GM21423 (cell line): ENCODE data around the gene CTNNAL1.

Experiments used
- ATAC-seq: cut with Tn5 transposase; IDR thresholded peaks from one replicate; pipeline ENCODE4 v1.9.1; 2021; ENCODE audit warnings: mild to moderate bottlenecking, moderate library complexity; ENCODE audit not compliant: unreplicated experiment

The CTNNAL1 gene

DNA sequence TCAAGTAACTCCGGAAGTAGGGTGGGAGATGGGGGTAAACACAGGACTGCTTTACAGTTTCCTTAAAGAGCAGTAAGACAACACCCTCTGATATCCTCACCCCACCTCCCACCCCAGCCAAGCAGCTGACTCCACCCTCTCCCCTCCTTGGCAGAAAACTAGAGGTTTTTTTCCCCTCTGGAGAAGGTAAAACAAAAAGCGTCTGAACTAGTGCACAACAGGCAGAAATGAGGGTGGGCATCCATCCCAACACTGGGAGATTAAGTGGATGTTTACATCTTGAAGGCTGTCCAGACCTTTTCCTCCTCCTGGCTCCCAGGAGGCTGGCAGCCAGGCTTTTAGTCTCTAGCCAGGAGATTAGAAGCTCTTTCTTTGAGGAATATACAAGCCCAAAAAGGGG, 13.9 kb upstream of the CTNNAL1 start:
- no peak for ATAC-seq

DNA sequence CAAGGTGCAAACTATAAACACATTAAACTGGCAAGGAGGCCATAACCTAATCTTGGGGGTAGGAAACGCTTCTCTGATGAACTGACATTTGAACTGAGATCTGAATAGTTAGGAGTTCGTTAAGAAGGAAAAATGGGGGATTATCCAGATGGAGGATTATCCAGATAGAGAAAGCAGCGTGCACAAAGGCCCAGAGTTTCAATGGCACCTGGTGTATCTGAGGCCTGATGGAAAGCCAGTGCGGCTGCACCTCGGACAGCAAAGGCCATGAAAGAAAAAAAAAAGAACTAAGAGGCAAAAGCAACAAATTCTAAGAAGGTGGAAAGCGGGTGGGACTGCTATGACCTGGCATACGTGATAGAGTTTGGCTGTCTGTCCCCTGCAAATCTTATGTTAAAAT, 13.0 kb upstream of the CTNNAL1 start:
- no peak for ATAC-seq

DNA sequence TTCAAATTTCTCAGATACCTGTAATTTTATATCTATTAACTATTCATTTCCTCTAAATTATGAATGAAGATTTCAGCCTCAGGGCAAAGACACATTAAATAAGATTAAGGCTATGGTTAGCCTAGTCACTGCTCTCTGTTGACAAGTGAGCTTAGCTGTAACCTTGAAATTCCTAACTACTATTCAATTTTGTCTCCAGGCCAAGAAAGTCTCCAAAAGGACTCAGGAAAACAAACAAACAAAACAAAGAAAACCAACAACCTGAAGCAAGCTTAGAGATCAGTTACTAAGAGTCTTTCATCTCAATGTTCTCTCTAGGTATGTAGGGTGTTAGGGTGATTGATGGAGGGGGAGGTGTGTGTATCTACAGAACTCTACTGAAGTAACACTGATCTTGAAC, 9.6 kb upstream of the CTNNAL1 start:
- no peak for ATAC-seq

DNA sequence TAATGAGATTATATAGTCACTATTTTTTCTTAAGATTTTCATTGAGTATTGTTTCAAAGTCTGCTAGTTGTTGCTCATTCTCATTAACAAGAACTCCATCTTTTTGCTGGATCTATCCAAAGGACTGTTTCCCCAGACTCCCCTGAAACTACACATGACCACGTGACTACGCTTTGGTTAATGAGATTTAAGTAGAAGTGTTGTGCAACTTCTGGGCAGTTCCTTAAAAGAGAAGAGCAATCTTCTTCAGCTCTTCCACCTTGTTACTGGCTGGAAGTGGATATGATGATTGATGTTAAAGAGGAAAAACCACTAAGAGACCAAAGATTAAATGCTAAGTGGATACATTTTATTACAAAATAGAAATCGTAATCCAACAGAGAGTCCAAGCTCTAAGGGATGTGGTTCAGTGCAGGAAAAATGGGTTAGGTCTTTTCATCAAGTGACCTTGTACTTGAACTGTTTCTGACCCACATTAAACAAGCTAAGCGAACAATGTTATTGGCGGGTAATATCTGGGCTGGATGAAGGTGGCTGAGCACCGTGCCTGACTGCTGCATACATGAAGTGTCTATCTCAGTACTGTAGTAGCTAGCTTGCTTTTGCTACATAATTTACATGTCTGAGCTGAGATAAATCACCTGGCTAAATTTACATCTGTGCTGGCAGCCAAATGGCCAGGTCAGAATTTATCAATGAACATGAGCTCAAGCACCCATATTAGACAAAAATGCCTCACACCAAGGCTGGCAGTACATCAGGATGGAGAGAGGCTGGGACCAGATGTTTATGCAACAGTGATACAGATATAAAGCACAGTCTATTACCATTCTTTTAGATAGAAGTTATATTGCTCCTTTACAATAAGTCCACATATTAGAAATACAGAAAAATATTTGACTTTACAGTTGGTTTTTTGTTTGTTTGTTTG, 7.5 kb upstream of the CTNNAL1 start:
- ATAC-seq = no peak

DNA sequence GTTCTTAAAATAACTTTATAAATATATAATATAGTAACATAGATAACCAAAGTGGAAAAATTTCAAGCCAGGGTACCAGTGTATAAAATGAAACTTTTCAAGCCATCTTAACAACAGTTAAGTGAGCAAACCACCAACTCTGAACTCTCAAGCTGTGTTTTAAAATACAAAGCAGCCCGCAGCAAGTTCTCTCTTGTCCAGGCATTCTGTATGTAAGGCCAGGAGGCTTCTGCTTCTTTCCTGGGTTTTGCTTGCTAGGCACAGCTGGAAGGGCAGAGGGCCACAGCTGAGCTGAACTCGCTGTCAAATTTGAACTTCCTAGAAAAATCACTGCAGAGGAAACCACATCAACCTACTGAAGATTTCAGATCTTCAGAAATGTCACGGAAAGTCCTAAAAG, 6.8 kb upstream of the CTNNAL1 start:
- ATAC-seq = no peak

DNA sequence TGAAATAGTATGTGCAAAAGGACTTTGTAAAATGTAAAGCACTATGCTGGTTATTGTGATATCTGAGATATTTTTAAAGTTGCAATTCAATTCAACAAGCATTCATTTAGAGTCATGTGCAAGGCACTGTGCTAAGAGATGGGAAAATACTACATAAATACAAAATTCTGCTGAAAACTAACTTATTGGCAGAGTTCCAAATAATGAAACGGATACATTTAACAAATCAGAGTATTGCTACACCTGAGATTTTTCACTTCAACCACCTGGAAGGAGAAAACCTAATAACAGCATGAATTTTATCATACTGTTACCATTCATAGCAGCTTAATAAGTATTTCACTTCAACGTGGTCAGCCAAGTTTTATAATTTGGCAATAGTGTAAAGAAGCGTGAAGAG, 6.1 kb upstream of the CTNNAL1 start:
- no peak for ATAC-seq

DNA sequence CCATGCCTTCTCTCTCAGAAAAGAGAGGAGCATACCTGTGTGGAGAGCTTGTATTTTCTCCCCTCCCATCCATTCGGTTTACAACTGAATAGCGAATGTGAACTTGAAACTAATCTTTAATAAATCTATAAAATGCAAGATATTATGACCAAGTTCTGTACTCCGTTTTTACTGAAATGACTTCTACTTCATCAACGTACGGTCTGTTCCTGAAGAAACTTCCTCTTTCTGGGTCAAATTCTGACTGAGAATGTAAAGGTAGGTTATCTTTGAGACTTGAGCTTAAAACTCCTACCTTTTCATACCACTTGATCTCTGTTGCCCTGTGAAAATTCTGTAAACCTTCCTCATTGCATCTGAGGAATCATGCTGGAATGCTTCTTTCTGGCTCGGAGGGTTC, 4.2 kb upstream of the CTNNAL1 start:
- ATAC-seq = peak; percentile 27

DNA sequence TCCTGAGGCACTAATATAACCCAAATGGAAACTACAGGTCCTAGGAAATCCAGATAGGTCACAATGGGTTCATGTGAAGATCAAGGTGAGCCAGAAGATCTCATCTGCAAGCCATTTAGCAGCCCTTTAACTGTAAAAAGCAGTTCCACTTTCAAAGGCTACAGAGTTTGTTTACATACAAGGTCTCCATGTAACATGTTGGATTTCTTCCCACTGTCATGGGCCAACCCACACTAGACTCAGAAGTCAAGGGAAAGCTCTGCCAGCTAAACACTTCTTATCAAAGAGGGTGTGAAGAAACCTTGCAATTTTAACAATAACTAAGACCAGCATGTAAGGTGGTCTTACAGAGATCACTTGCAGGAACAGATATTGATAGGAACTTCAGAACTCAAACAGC, 3.8 kb upstream of the CTNNAL1 start:
- no peak for ATAC-seq

DNA sequence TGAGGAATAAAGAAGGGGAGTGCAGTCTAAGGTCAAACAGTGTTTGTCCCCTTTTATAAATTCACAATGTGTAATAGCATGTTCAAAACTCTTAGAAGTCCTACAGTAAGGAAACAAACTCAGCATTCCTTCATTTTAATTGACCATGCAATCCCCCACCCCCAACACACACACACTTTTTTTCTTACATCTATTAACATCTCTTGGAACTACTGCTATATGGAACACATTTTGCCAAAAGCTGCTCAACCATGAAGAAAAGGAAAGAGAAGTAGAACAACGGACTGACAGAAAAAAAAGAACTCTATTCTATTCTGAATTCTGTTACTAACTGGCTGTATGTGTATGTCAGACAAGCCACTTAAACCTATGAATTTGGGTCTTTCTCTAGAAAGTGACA, 2.8 kb upstream of the CTNNAL1 start:
- ATAC-seq = no peak

DNA sequence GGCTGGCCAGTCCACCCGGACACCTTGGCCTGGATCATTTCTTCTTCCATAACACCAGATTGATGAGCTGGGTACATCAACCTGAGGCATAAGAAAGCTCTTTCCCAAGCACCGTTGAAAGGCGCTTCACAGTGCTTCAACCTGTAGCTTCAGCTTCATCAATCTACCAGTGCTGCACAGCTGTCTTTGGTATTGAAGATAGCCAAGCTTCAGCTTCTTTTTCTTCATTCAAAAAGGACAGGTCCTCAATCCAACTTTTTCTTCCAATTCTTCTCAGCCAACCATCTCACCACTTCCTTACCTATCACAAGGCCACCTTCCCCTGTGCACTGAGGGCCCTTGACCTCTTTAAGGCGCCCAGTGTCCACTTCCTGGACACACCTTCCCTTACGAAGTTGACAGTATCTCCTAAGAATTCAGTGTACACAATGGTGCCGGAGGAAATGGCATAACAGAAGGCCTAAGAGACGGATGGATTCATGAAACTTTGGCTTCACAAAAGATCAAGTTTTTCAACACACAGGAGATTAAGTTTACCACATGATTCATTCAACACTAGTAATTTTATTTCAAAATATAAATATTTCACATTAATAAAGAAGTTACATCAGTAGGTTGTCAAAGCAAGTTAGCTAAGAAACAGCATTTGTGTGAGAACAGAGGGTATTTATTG, 1.4 kb upstream of the CTNNAL1 start:
- ATAC-seq = no peak

DNA sequence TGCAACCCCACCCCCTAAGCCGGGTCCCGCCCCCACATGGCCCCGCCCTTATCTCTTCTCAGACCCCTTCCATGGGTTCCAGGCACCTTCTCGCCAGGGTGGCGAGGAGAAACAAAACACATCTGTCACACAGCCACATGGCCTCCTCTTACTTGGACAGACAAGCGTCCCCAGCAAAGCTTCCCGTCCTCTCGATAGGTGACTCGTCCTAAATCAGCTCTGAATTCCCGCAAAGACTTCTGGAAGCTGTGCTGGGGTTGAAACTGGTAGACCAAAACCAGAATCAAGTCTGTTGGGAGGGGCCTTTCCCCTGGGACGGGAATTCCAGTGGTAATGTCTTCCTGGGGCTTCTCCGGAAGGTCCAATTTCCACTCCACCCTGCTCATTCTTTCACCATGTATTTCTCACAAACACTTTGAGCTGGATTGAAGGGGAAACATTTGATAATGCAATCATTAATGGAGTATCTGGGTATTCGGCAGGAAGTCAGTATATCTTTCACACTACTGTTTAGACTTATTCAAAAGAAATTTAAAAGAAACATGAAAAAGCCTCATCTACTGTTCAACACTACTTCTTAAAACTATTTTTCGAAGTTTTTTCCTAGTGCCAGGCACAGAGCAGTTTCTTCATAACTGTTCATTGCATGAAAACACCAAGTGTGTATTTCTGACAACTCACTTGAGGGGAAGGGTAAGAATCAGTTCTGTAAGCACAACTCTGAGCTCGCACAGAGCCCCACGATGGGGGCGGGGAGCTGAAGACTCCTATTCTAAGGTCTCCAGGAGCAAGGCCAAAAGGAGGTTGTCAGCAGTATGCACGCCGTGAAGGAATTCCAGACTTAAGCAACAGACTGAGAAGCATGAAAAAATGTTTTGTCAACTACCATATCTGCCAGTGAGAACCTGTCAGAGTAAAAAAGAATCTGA, 644 bp upstream of the CTNNAL1 start:
- ATAC-seq = no peak

DNA sequence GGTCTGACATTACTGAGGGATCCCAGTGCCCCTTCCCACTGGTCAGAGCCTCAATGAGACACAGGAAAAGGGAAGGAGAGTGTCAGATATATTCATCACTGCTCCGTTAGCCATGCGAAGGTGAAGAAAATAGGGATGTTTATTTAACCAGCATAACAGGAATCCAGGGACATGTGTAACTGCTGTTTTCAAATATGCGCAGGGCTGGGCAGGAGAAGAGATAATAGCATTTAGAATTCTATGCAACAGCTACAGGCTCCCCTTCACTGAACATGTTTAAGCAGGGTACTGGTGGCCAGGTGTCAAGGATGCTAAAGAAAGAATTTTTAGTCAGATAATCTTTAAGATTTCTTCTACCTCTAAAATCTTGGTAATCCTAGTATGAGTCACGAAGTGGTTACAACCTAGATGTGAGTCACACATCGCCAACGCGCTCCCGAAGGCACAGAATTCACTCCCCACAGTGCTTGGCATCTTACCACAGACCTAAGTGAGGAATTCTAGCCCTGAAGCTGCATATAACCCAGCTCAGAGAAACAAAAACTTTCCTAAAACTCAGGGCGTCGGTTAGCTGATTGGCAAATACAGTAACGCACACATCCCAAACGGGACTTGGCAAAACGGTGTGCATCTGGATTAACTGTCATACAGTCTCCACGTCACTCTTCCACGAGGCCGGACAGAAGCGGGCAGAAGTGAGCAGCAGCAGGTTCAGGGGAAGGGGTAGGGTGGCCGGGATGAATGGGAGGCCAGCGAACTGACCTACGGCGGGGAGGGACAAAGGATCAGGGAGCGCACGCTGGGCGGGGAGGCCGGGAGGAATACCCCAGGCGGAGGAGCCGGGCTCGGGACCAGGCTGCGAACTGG, 1.1 kb downstream of the CTNNAL1 start:
- peak; percentile 31 for ATAC-seq

DNA sequence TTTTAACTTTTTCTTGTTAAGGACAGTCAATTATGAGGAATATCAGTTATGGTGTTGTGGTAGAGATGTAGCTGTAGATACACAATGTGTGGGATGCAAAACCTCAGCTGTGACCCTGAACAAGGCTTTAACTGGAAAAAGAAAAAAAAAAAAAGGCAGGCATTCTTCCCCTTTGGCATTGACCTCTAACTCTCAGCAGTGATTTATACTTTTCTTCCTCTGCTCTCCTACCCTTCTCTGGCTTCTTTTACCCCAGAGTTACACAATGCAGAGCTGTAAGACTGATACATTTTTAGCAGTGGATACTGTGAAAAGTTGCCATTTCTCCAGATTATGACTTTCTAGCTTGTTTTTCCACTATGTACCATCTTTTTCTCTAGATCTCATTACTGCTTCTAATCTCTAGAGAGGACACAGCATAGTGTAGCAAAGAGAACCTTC, 2.0 kb downstream of the CTNNAL1 start:
- ATAC-seq = no peak

DNA sequence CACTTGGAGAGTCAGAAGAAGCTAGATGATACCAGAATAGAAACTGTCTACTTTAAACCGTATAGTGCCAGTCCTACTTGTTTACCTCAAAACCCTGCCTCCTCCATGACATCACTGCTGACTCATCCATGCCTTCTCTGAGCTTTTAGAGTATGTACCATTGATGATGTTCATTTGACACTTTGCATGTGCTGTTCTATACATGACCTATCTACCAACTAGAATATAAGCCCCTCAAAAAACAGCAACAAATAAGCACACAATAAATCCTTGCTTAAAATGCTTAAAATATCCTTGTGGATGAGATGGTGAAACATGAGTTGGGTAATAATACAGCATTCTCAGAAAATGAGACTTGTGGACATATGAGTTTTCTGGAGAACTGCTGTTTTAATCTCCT, 2.6 kb downstream of the CTNNAL1 start:
- peak; percentile 34 for ATAC-seq

DNA sequence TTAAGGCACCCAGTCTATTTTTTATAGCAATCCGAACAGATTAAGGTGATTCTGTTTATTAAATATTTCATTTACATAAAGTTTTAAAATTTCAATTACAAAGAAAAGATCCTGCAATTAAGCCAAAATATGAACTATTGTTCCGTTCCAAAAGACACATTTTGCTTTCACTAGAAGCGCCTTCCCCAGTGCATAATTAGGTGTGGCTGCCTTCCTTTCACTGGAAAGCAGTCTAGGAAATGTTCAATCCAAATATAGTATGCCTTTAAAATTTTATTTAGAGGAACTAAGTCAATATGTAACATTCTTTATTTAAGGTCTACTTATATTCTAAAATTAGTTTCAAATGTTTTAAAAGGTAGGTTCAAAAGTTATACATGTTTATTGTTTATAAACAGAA, 7.6 kb downstream of the CTNNAL1 start:
- ATAC-seq = no peak

DNA sequence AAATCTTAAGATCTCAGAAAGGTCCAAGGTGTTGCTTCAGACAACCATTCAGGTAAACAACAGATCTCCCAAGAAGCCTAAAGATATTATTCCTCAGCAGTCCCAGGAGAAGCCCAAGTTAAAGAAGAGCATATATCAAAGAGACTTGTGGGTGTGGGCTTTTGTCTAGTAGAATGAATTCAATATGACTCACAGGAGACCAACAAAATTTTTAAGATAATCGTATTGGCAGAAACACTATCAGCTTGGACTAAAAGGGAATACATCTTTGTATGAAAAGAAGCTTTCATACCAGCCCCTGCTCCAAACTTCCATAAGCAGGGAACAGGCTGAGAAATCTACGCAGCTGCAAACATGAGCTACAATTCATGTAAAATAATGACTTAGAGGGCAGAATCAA, 10.2 kb downstream of the CTNNAL1 start:
- no peak for ATAC-seq

DNA sequence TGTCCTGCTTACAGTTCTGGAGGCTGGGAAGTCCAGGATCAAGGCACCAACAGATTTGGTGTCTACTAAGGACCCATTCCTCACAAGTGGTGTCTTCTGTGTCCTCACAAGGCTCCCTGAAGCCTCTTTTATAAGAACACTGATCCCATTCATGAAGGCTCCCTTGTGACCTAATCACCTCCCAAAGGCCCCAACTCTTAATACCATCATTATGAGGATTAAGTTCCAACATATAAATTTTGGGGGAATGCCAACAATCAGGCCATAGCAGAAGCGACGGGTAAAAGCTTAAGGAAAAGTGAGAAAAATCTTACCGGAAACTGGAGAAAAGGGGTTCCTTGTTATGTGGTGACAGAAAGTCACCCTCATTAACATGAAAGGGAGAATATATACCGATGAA, 11.2 kb downstream of the CTNNAL1 start:
- ATAC-seq = no peak

DNA sequence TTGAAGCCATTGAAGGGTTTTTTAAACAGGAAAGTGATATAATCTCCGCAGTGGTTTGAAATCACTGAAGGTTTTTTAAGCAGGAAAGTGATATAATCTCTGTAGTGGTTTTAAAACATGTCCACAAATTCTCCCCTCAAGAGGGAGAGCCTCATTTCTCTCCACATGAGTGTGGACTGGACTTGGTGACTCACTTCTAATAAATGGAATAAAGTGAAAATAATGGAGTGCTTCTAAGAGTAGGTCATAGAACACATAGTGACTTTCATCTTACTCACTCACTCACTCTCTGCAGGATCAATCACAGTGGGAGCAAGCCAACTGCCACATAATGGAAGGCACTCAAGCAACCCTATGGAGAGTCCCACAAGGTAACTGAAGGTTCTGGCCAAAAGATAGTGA, 12.0 kb downstream of the CTNNAL1 start:
- no peak for ATAC-seq

DNA sequence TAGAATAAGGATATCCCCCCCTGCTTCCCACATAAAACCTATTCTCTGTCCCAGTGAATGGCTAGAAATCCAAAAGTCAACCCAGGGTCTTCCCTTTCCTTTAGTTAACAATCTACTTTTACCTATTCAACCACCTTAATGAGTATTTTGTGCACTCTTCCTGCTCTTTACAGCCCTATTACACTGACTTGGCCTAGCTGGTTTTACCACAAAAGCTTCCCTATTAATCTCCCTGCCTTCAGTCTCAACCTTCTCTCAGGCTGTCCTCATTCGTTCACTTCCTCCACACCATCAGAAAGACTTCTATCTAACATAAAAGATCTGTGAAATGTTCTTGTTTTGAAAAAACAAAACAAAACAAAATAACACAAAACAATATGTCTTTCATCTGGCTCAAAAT, 16.2 kb downstream of the CTNNAL1 start:
- no peak for ATAC-seq

DNA sequence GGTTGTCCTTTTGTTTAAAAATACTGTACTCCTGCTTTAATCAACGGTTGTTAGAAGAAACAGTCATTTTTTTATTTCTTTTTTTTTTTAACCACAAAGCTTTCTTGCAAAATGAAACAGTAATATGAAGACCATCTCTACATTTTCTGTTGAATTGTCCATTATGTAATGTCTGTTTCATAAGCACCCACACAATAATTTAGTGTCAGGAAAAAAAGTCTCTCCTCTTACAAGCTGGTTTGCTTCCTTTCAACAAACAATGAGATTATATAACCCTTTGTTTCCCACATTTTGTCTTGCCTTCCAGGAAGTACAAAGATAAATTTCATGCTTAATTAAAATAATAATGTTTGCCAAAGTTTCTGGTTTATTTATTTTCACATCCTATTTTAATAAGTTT, 16.7 kb downstream of the CTNNAL1 start:
- no peak for ATAC-seq
